A375 (cell line): ENCODE data around the gene ACTL7B. TPM values are rescaled to one million over a fixed set of nuclear protein-coding genes. Genes with fewer than 3 reads are reported as not detected.

Experiments
- small RNA-seq: library from RNA; depleted of rRNA; stranded (forward); fragments of <200 nt; gene quantifications from one replicate; pipeline ENCODE3, GENCODE V24; 2014
- total RNA-seq: library from RNA; depleted of rRNA; stranded (reverse); fragments of >200 nt; shearing (Covaris generic); gene quantifications from 2 replicates; pipeline ENCODE4 v1.2.3, GENCODE V29; 2014; rRNA removed

Gene ACTL7B
- total RNA-seq, result not detected in 2 replicates

GRCh38 chr9:108855888-108856287, at the start of gene ACTL7B:
Gene ACTL7B (minus strand): TSS chr9:108855986. CDS start chr9:108855930, 56 bp downstream.

GRCh38 chr9:108861997-108862396, 6.2 kb upstream of the ACTL7B start, which contains the start of gene ACTL7A:
Gene ACTL7A (plus strand): TSS chr9:108862266. CDS start chr9:108862323, 57 bp downstream.

Small RNA genes lying within 50 kb of the gene (small RNA-seq; reads per million reads assigned to genes)
- not detected for gene AL359692.1

Other genes starting within 250 kb of the ACTL7B start
- not detected in 2 replicates for gene ACTL7A, start 6.3 kb upstream of the ACTL7B start, total RNA-seq
- gene ELP1, start 78.1 kb upstream of the ACTL7B start, total RNA-seq, result 30.9 and 45.4 TPM in 2 replicates
- 10.1 and 10.3 TPM in 2 replicates for gene ABITRAM, start 78.4 kb upstream of the ACTL7B start, total RNA-seq
- 72.3 and 74.8 TPM in 2 replicates for gene CTNNAL1, start 157.5 kb upstream of the ACTL7B start, total RNA-seq